Activated CD8-positive, alpha-beta memory T cell treated with anti-CD3 and anti-CD28 coated beads for 1 hour (primary cell): Measurements from ENCODE around the gene UBALD1.

Experiments
- DNase-seq, 2 donors: peaks; one replicate each; pipeline ENCODE4 v3.0.0-alpha.2; 2020; ENCODE audit warnings: low read depth in 1 of 2; ENCODE audit errors: extremely low read depth in 1 of 2

The UBALD1 gene

GRCh38 chr16:4614571-4615383, at the start of gene UBALD1:
UBALD1 (minus strand) TSS chr16:4614888; CDS start chr16:4614797, 91 bp downstream.
- DNase-seq: peak; percentile 47 to 62

DNA sequence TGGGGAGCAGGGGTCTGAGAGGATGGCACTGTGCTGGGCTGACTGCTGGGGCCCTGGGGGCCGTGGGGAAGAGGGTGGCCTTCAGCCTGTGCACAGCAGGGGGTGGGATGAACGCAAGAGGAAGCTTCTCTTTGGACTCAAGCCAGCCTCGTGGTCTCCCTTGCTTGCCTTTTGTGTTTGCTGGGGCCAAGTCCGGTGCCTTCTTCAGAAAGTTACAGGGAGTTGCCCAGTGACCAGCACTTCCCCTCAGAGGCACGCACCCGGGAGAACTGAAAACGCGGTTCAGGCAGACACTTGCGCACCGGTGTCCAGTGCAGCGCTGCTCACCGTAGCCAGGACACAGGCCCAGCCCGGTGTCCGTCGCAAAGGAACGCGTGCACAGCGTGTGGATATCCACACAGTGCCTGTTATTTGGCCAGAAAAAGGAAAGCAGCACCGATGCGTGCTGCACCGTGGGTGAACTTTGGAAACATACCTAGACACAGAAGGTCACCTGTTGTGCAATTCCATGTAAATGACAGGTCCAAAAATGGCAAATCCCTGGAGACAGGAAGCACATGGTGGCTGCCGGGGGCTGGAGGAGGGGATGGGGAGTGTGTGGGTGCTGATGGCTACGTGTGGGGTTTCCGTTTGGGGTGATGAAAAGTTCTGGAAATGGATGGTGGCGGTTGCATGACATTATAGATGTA, 49.2 kb upstream of the UBALD1 start:
- no peak for DNase-seq

DNA sequence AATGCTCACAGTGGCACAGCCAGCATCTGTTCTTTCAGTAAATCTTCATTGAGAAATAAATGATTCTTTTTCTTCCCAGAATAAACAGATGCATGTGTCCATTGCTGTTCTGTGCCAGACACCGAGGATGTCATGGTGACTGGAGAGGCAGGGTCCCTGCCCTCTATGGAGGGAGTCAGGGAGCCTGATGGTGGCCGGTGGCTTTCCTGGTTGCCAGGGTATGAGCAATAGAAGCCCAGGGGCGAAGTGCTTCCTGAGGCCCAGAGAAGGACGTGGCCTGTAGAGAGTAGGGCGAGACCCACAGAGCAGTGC, 48.7 kb upstream of the UBALD1 start:
- no peak for DNase-seq

GRCh38 chr16:4661661-4662060, 47.0 kb upstream of the UBALD1 start:
- no peak for DNase-seq

DNA sequence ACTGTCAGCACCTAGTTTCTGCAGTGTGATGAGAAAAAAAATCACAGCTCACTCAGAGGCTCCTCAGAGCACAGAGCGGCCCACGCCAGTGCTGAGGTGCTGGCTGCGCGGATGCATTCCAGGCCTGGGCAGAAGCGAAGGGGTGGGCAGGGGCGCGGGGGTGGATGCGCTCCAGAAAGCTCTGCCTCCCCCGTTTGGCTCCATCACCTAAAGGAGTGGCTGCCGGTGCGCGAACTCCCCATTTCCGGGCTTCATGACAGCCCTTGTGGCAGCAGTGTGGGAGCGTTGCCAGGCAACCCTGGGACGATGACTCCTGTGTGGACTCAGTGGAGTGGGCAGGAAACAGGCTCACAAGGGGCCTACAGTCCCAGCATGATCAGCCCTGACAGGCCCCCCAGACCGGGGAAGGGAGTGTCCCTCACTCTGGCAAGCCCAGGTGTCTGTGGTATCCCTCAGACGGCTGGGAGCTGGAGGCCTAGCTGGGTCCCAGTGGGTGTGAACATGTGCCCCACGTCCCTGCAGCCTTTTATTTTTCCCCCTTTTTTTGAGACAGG, 45.8 kb upstream of the UBALD1 start:
- peak in 1 of 2 donors; percentile 61 for DNase-seq

DNA sequence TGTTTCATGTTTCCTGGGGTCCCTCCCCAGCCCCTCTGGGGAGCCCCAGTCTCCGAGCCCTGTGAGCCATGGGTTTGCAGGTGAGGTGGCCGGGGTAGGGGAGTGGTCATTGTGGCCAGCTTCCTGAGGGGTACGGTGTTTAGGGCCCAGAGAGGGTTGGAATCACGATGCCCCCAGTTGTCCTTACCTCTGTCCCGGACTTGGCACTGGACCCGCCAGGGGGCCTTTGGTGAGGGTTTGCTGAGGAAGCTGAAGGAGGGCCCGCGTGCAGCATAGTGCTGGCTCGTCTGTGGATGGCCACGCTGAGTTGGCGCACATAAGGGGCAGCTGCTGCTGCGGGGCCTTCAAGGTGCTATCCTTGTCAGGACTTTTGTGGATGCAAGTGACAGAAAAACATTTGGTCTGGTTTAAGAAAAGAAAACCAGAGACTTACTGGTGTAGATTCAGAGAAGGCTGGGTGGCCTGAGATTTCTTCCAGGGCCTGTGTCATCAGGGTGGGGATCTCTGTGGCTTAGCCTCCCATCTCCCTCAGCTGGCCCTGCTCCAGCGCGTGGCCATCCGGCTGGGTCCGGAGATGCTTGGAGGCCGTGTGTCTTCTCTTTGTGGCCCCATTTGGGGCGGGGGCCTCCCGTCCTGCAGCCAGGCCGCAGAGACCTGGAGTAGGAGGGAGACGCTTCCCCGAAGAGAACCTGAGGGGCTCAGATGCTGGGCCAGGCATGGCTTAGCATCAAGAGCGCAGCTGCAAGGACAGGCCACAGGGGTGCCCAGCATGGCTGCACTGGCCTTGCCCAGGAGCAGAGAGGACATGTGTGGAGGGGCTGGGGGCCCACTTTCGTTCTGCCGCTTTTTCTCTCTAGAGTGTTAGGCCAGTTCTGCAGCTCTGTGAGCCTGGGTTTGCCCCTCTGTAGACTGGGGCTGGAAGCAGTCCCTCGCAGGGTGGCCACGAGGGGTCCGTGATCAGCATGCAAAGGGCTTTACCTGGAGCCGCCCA, 45.0 kb upstream of the UBALD1 start:
- DNase-seq: no peak

- DNase-seq: no peak
Measured at GRCh38 chr16:4656695-4657686, 42.3 kb upstream of the UBALD1 start.

- DNase-seq: no peak
Measured at GRCh38 chr16:4656221-4656620, 41.5 kb upstream of the UBALD1 start.

GRCh38 chr16:4655801-4656200, 41.1 kb upstream of the UBALD1 start:
- DNase-seq: no peak

GRCh38 chr16:4654964-4655590, 40.4 kb upstream of the UBALD1 start:
- no peak for DNase-seq

- no peak for DNase-seq
Measured at GRCh38 chr16:4654011-4654963, 39.6 kb upstream of the UBALD1 start.

GRCh38 chr16:4652561-4652960, 37.9 kb upstream of the UBALD1 start:
- DNase-seq: no peak

DNA sequence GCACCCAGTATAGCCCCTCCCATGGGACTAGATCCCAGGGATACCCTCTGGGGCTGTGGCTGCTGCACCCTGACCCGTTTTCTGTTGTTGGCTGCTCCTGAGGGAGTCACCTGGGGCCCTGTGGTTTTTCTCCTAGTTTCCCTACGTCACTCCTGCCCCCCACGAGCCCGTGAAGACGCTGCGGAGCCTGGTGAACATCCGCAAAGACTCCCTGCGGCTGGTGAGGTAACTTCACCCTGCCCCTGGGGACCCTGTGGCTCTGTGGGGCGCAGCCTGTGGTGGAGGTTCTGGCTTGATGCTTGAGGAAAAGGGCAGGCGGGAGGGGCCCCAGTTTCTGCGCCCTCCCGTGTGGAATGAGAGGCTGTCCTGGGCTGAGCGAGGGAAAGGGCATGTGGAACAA, 37.1 kb upstream of the UBALD1 start:
- DNase-seq: no peak

GRCh38 chr16:4650443-4651074, 35.9 kb upstream of the UBALD1 start:
- peak; percentile 43 to 58 for DNase-seq

GRCh38 chr16:4649744-4650442, 35.2 kb upstream of the UBALD1 start:
- DNase-seq: no peak

DNA sequence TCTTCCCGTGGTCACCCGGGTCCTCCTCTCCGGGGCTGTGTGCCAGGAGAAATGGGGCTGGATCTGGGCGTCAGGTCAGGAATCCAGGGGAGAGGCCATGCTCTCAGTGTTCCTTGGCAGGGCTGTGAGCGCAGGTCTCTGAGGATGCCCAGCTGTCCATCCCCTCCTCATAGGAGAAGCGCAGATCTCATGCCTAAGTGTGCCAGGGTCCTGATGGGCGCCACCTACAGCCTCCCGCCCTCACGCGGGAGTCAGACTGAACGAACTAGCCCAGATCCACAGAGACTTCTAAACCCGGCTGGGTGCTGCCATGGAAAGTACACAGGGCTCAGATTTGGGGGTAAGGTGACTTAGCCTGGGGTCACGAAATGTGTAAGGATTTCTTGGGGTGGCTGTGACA, 34.2 kb upstream of the UBALD1 start:
- no peak for DNase-seq

DNA sequence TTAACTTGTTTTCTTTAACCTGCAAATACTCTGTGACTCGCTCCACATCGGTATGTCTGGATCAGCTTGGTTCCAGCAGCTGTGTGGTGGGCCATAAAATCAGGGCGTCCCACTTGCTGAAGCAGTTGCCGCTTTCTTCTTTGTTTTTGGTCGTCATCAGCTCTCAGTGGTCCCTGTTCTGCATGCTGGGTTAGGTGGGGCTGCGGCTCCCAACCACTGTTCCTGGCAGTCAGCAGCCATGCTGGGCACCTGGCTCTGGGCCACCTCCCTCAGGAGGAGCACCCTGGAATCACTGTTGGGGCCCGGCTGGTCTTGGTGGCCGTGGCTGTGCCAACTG, 32.9 kb upstream of the UBALD1 start:
- DNase-seq: no peak
